SK-N-SH treated with all-trans-retinoic acid at 6 μM for 48 hours (cell line): ENCODE results near the gene KLHL29.

Experiments
- ATAC-seq: fragments of 200-7000 bp; cut with Tn5 transposase; 3 replicates; pipeline ENCODE4 v1.9.1; 2020; ENCODE audit warnings: mild to moderate bottlenecking, moderate library complexity
- ARNTL ChIP-seq: fragments of 450-650 bp; formaldehyde crosslinking; IDR thresholded peaks from 2 replicates; pipeline ENCODE4 v1.5.0; 2020; ENCODE audit warnings: low read depth, mild to moderate bottlenecking, moderate library complexity, borderline replicate concordance
- BACH2 ChIP-seq: fragments of 250-450 bp; sonication (Bioruptor Pico); IDR thresholded peaks from 2 replicates; pipeline ENCODE4 v1.9.0; 2021; ENCODE audit warnings: mild to moderate bottlenecking, borderline replicate concordance
- CSDC2 ChIP-seq: fragments of 250-450 bp; sonication (Bioruptor Pico); IDR thresholded peaks from 2 replicates; pipeline ENCODE4 v1.5.0; 2020; ENCODE audit warnings: mild to moderate bottlenecking, moderate library complexity
- ESRRG ChIP-seq: fragments of 250-450 bp; sonication (Bioruptor Pico); IDR thresholded peaks from 2 replicates; pipeline ENCODE4 v1.6.1; 2021; ENCODE audit warnings: mild to moderate bottlenecking
- GLIS3 ChIP-seq: fragments of 250-450 bp; sonication (Bioruptor Pico); IDR thresholded peaks from 2 replicates; pipeline ENCODE4 v1.5.0; 2020; ENCODE audit warnings: mild to moderate bottlenecking, moderate library complexity
- ISL1 ChIP-seq: fragments of 250-450 bp; sonication (Bioruptor Pico); IDR thresholded peaks from 2 replicates; pipeline ENCODE4 v2.1.2; 2022; ENCODE audit warnings: mild to moderate bottlenecking, moderate library complexity
- OSR1 ChIP-seq: fragments of 250-450 bp; sonication (Bioruptor Pico); IDR thresholded peaks from 2 replicates; pipeline ENCODE4 v1.8.0; 2022; ENCODE audit warnings: moderate library complexity, mild to moderate bottlenecking, inconsistent platforms
- PPARA ChIP-seq: fragments of 250-450 bp; sonication (Bioruptor Pico); IDR thresholded peaks from 2 replicates; pipeline ENCODE4 v1.5.0; 2020; ENCODE audit warnings: mild to moderate bottlenecking, borderline replicate concordance
- SNAI2 ChIP-seq: fragments of 250-450 bp; sonication (Bioruptor Pico); IDR thresholded peaks from 2 replicates; pipeline ENCODE4 v1.5.0; 2020; ENCODE audit warnings: mild to moderate bottlenecking, moderate library complexity
- TCF4 ChIP-seq: fragments of 250-450 bp; sonication (Bioruptor Pico); IDR thresholded peaks from 2 replicates; pipeline ENCODE4 v1.8.0; 2021; ENCODE audit warnings: mild to moderate bottlenecking, moderate library complexity, borderline replicate concordance
- TOX ChIP-seq: fragments of 250-450 bp; sonication (Bioruptor Pico); IDR thresholded peaks from 2 replicates; pipeline ENCODE4 v1.8.0; 2021; ENCODE audit warnings: mild to moderate bottlenecking, moderate library complexity, borderline replicate concordance
- ZFP30 ChIP-seq: fragments of 450-650 bp; formaldehyde crosslinking; IDR thresholded peaks from 2 replicates; pipeline ENCODE4 v1.5.0; 2022; ENCODE audit warnings: mild to moderate bottlenecking, moderate library complexity
- ZNF565 ChIP-seq: fragments of 450-650 bp; formaldehyde crosslinking; conservative IDR thresholded peaks from 2 replicates; pipeline ENCODE4 v1.5.0; 2020; ENCODE audit warnings: low read depth, mild to moderate bottlenecking, moderate library complexity
- ZNF8 ChIP-seq: fragments of 450-650 bp; formaldehyde crosslinking; IDR thresholded peaks from 2 replicates; pipeline ENCODE4 v1.5.0; 2020; ENCODE audit warnings: mild to moderate bottlenecking, moderate library complexity
- TF ChIP-seq, protein P1 (sequence below): fragments of 250-450 bp; sonication (Bioruptor Pico); IDR thresholded peaks from 2 replicates; pipeline ENCODE4 v1.8.0; 2021; ENCODE audit warnings: low read depth, mild to moderate bottlenecking, moderate library complexity, borderline replicate concordance
- TF ChIP-seq, protein P2 (sequence below): fragments of 250-450 bp; sonication (Bioruptor Pico); IDR thresholded peaks from 2 replicates; pipeline ENCODE4 v1.5.1; 2020; ENCODE audit warnings: low read depth, mild to moderate bottlenecking, moderate library complexity
- TF ChIP-seq, protein P3 (sequence below): fragments of 250-450 bp; sonication (Bioruptor Pico); IDR thresholded peaks from 2 replicates; pipeline ENCODE4 v1.5.1; 2021; ENCODE audit warnings: mild to moderate bottlenecking, moderate library complexity
- TF ChIP-seq, protein P4 (sequence below): fragments of 250-450 bp; sonication (Bioruptor Pico); IDR thresholded peaks from 2 replicates; pipeline ENCODE4 v1.5.0; 2020; ENCODE audit warnings: mild to moderate bottlenecking, moderate library complexity

Gene KLHL29

DNA sequence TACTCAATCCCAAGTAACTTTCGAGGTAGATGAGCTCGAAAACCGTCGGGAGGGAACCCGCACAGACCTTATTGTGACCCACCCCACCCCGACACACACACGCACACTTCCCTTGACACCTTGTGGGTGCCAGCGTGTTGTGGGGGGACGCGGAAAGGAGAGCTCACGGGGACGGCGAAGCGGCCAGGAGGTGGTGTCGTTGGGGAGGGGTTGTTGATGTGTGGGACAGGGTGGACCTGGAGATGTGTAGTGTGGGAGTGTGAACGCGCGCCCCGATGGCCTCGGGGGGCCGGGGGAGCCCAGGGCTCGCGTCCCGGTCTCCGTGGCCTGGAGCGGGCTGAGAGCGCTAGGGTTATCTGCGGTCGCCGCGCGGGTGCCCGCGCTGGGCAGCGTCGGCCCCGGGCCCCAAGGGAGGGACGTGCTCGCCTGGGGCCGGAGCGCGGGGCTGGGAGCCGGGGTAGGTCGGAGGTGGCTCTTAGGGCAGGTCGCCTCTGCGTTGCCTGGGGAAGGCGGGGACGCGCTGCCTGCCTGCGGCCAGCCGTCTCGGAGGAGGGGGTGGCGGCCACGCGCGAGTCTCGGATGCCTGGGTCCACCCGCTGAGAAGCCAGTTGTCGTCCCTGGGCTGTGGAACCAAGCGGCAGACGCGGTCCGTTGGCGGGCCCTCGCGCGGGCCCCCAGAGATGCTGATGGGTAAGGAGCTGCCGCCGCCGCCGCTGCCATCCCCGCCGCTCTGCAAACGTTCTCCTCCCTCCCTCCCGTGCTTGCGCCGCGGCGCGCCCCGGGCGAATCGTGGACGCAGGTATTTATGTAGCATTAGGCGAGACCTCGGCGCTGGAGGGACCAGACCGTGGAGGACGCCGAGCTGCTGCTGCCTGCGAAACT is 1.6 kb downstream of the KLHL29 start:
- no peak for TF ChIP-seq ESRRG
- TF ChIP-seq GLIS3 (CRISPR knock-in tag) = no peak
- no peak for TF ChIP-seq SNAI2
- TF ChIP-seq, protein P1, sequence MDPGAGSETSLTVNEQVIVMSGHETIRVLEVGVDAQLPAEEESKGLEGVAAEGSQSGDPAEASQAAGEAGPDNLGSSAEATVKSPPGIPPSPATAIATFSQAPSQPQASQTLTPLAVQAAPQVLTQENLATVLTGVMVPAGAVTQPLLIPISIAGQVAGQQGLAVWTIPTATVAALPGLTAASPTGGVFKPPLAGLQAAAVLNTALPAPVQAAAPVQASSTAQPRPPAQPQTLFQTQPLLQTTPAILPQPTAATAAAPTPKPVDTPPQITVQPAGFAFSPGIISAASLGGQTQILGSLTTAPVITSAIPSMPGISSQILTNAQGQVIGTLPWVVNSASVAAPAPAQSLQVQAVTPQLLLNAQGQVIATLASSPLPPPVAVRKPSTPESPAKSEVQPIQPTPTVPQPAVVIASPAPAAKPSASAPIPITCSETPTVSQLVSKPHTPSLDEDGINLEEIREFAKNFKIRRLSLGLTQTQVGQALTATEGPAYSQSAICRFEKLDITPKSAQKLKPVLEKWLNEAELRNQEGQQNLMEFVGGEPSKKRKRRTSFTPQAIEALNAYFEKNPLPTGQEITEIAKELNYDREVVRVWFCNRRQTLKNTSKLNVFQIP = no peak
- no peak for TF ChIP-seq OSR1 (CRISPR knock-in tag)
- TF ChIP-seq ISL1 = no peak
- TF ChIP-seq ZNF565 (CRISPR knock-in tag) = no peak
- TF ChIP-seq, protein P2, sequence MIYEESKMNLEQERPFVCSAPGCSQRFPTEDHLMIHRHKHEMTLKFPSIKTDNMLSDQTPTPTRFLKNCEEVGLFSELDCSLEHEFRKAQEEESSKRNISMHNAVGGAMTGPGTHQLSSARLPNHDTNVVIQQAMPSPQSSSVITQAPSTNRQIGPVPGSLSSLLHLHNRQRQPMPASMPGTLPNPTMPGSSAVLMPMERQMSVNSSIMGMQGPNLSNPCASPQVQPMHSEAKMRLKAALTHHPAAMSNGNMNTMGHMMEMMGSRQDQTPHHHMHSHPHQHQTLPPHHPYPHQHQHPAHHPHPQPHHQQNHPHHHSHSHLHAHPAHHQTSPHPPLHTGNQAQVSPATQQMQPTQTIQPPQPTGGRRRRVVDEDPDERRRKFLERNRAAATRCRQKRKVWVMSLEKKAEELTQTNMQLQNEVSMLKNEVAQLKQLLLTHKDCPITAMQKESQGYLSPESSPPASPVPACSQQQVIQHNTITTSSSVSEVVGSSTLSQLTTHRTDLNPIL (CRISPR knock-in tag) = no peak
- TF ChIP-seq ARNTL (CRISPR knock-in tag) = no peak
- TF ChIP-seq, protein P3, sequence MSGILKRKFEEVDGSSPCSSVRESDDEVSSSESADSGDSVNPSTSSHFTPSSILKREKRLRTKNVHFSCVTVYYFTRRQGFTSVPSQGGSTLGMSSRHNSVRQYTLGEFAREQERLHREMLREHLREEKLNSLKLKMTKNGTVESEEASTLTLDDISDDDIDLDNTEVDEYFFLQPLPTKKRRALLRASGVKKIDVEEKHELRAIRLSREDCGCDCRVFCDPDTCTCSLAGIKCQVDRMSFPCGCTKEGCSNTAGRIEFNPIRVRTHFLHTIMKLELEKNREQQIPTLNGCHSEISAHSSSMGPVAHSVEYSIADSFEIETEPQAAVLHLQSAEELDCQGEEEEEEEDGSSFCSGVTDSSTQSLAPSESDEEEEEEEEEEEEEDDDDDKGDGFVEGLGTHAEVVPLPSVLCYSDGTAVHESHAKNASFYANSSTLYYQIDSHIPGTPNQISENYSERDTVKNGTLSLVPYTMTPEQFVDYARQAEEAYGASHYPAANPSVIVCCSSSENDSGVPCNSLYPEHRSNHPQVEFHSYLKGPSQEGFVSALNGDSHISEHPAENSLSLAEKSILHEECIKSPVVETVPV = no peak
- TF ChIP-seq PPARA (CRISPR knock-in tag) = no peak
- TF ChIP-seq TCF4 (CRISPR knock-in tag) = no peak
- ATAC-seq = peak; percentile 51

DNA sequence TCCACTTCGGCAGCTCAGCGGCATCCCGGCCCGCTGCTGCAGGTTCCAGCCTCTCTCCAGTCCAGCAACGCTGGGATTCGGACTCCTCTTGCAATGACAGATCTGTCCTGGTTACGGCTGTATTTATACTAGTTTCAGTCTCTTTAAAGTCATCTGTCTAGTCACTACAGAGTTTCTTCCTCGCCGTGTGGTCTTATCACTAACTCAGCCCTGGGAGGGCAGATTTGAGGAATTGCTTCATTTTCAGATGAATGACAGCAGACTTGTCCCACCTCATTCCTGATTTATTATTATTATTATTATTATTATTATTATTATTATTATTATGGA is 2.2 kb downstream of the KLHL29 start:
- ATAC-seq = peak; percentile 40
- TF ChIP-seq, protein P3 = no peak
- TF ChIP-seq, protein P4, sequence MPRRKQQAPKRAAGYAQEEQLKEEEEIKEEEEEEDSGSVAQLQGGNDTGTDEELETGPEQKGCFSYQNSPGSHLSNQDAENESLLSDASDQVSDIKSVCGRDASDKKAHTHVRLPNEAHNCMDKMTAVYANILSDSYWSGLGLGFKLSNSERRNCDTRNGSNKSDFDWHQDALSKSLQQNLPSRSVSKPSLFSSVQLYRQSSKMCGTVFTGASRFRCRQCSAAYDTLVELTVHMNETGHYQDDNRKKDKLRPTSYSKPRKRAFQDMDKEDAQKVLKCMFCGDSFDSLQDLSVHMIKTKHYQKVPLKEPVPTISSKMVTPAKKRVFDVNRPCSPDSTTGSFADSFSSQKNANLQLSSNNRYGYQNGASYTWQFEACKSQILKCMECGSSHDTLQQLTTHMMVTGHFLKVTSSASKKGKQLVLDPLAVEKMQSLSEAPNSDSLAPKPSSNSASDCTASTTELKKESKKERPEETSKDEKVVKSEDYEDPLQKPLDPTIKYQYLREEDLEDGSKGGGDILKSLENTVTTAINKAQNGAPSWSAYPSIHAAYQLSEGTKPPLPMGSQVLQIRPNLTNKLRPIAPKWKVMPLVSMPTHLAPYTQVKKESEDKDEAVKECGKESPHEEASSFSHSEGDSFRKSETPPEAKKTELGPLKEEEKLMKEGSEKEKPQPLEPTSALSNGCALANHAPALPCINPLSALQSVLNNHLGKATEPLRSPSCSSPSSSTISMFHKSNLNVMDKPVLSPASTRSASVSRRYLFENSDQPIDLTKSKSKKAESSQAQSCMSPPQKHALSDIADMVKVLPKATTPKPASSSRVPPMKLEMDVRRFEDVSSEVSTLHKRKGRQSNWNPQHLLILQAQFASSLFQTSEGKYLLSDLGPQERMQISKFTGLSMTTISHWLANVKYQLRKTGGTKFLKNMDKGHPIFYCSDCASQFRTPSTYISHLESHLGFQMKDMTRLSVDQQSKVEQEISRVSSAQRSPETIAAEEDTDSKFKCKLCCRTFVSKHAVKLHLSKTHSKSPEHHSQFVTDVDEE = no peak
- TF ChIP-seq CSDC2 (CRISPR knock-in tag) = no peak
- no peak for TF ChIP-seq TCF4 (CRISPR knock-in tag)
- TF ChIP-seq ESRRG = no peak
- TF ChIP-seq GLIS3 (CRISPR knock-in tag) = no peak
- TF ChIP-seq TOX (CRISPR knock-in tag) = no peak
- TF ChIP-seq OSR1 (CRISPR knock-in tag) = no peak
- TF ChIP-seq, protein P1 = no peak
- TF ChIP-seq PPARA (CRISPR knock-in tag) = no peak
- TF ChIP-seq ZNF565 (CRISPR knock-in tag) = no peak
- TF ChIP-seq ZNF8 (CRISPR knock-in tag) = no peak

DNA sequence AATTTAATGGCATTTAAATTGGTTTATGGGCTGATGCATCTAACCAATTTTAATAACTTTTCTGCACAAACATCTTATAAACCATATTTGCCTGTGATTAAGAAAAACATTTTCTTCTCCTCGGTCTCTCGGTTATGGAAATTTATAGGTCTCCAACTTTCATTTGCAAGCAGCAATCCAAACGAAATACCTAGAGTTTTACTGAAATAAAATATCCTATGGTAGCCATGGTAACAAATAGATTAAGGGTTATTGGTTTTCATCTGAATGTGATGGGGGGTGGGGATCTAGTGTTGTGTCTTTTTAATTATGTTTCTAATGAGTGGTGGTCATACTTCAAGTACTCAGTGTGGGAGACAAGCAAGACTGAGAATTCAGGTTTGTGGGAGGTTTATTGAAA is 2.9 kb downstream of the KLHL29 start:
- no peak for ATAC-seq
- TF ChIP-seq, protein P1 = no peak
- TF ChIP-seq, protein P3 = no peak
- TF ChIP-seq BACH2 (CRISPR knock-in tag) (no peak), ZFP30 (CRISPR knock-in tag) (no peak), ESRRG (no peak)
- TF ChIP-seq, protein P2 (CRISPR knock-in tag) = no peak
